Panc1 (cell line): Measurements from ENCODE around the gene PPP1R36. TPM values are rescaled to one million over a fixed set of nuclear protein-coding genes. Genes with fewer than 3 reads are reported as not detected.

Experiments used
- ATAC-seq: fragments of 200-7000 bp; cut with Tn5 transposase; 2 replicates; pipeline ENCODE4 v1.9.1; 2020; ENCODE audit warnings: mild to moderate bottlenecking, moderate library complexity
- BruUV-seq: library from RNA; stranded (reverse); fragments of 400-500 nt; replicated peaks from 2 replicates; lab custom pipeline; 2021; lab: Mats Ljungman, UMichigan
- CTCF ChIA-PET: fragments of 300-600 bp; sonication (Branson Sonifier 250); formaldehyde crosslinking; loops from one replicate; lab custom pipeline; 2022; ENCODE audit warnings: antibody characterized with exemption; lab: Charles Lee
- POLR2A ChIA-PET: fragments of 300-600 bp; sonication (Branson Sonifier 250); formaldehyde crosslinking; loops from one replicate; lab custom pipeline; 2022; ENCODE audit warnings: antibody characterized with exemption; lab: Charles Lee
- DNase-seq: peaks from one replicate; pipeline ENCODE4 v3.0.0-alpha.2; 2010; ENCODE audit warnings: low read depth, low spot score
- H3K27ac ChIP-seq: 2 replicates; pipeline ENCODE4 v1.5.1; 2011; ENCODE audit warnings: mild to moderate bottlenecking, low read length, inconsistent platforms
- H3K27me3 ChIP-seq: fragments of 200-500 bp; sonication (Bioruptor generic); 2 replicates; pipeline ENCODE4 v1.6.0; 2014; ENCODE audit warnings: low read length, inconsistent platforms; ENCODE audit not compliant: control insufficient read depth, insufficient read depth
- H3K36me3 ChIP-seq: fragments of 200-500 bp; sonication (Bioruptor generic); 2 replicates; pipeline ENCODE4 v1.5.1; 2014; ENCODE audit warnings: inconsistent platforms, mild to moderate bottlenecking, low read length, moderate library complexity; ENCODE audit not compliant: control insufficient read depth, insufficient read depth
- H3K4me1 ChIP-seq: 2 replicates; pipeline ENCODE4 v1.5.1; 2011; ENCODE audit warnings: inconsistent platforms, mild to moderate bottlenecking, low read length, moderate library complexity; ENCODE audit not compliant: control insufficient read depth, insufficient read depth
- H3K4me3 ChIP-seq, 2 experiments: 2 replicates each; pipeline ENCODE4 v1.5.1; 2011 to 2012; ENCODE audit warnings: low read depth in 2 of 2, low read length in 2 of 2, mild to moderate bottlenecking in 2 of 2, inconsistent platforms in 1 of 2, moderate library complexity in 1 of 2
- H3K9me3 ChIP-seq: fragments of 200-500 bp; sonication (Bioruptor generic); 2 replicates; pipeline ENCODE4 v1.5.1; 2014; ENCODE audit warnings: low read depth, mild to moderate bottlenecking, inconsistent platforms, low read length, moderate library complexity; ENCODE audit not compliant: control insufficient read depth, insufficient read depth
- POLR2AphosphoS5 ChIP-seq: IDR thresholded peaks from 2 replicates; pipeline ENCODE4 v1.6.1; 2012; ENCODE audit warnings: mild to moderate bottlenecking, low read depth, low read length, moderate library complexity
- REST ChIP-seq, 2 experiments: IDR thresholded peaks; 2 replicates each; pipeline ENCODE4 v1.6.1; 2011 to 2012; ENCODE audit warnings: low read depth in 2 of 2, control low read depth in 1 of 2, low read length in 1 of 2, mild to moderate bottlenecking in 1 of 2, moderate library complexity in 1 of 2; ENCODE audit not compliant: insufficient read depth in 1 of 2
- SIN3A ChIP-seq: IDR thresholded peaks from 2 replicates; pipeline ENCODE4 v1.6.1; 2012; ENCODE audit warnings: low read depth, mild to moderate bottlenecking, low read length, moderate library complexity, borderline replicate concordance; ENCODE audit not compliant: insufficient read depth
- TCF7L2 ChIP-seq: IDR thresholded peaks from 2 replicates; pipeline ENCODE4 v1.6.1; 2011; ENCODE audit warnings: mild to moderate bottlenecking, low read depth, low read length, inconsistent platforms
- in situ Hi-C: cut with HindIII; loops from 2 replicates; pipeline ENCODE4 v1.10.0; 2016; ENCODE audit warnings: low sequenced_read_pairs, low pct_unique_long_range_greater_than_20kb
- intact Hi-C: fragments of 100-400 bp; cut with micrococcal nuclease; formaldehyde crosslinking; loops from one replicate; pipeline ENCODE4 v1.10.0; 2022; ENCODE audit not compliant: unreplicated experiment
- total RNA-seq: library from RNA; stranded (reverse); gene quantifications from one replicate; pipeline ENCODE4 v1.2.1, GENCODE V29; 2021; ENCODE audit not compliant: unreplicated experiment
- TF ChIP-seq, protein P1 (sequence below): fragments of 450-650 bp; IDR thresholded peaks from 2 replicates; pipeline ENCODE4 v1.5.1; 2017; ENCODE audit warnings: mild to moderate bottlenecking

The PPP1R36 gene
- total RNA-seq, 1 experiment from 2014 or later = 0.69 TPM

DNA sequence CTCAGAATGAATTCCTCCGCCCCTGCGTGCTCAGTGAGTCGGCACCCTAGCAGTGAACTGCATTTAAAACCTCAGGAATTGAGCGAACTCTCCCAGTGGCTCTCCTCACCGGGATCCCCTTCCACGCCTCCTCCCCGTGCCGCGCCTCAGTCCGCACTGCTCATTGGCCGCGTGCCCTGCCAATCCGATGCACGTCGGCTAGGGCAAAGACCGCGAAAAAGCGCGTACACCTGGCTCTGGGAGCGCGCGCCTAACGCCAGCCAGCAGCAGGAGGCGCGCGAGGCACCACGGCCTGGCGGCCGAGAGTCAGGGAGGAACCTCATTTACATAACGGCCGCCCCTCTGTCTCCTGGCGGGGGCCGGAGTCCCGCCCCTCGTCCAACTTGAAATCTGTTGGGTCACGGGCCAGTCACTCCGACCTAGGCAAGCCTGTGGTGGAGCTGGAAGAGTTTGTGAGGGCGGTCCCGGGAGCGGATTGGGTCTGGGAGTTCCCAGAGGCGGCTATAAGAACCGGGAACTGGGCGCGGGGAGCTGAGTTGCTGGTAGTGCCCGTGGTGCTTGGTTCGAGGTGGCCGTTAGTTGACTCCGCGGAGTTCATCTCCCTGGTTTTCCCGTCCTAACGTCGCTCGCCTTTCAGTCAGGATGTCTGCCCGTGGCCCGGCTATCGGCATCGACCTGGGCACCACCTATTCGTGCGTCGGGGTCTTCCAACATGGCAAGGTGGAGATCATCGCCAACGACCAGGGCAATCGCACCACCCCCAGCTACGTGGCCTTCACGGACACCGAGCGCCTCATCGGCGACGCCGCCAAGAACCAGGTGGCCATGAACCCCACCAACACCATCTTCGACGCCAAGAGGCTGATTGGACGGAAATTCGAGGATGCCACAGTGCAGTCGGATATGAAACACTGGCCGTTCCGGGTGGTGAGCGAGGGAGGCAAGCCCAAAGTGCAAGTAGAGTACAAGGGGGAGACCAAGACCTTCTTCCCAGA lies 9.3 kb upstream of the PPP1R36 start, which contains the start of gene HSPA2:
Gene HSPA2, plus strand, starts transcription at position 534 of the 995 bp plus-strand sequence. Its CDS starts 109 bp downstream, at position 643.
- TSS peak; percentile 62 for BruUV-seq
- in situ Hi-C loops (no loop called here), intact Hi-C loops (loop anchor here (10.0 kb wide), 1 partner anchor 94 kb away; no protein-coding TSS in a partner anchor)
- no peaks in the 10 kb centered on the region for H3K27me3 ChIP-seq
- H3K4me3 ChIP-seq = peak within 1 kb of the TSS; percentile 50 to 58
- TF ChIP-seq, protein P1, sequence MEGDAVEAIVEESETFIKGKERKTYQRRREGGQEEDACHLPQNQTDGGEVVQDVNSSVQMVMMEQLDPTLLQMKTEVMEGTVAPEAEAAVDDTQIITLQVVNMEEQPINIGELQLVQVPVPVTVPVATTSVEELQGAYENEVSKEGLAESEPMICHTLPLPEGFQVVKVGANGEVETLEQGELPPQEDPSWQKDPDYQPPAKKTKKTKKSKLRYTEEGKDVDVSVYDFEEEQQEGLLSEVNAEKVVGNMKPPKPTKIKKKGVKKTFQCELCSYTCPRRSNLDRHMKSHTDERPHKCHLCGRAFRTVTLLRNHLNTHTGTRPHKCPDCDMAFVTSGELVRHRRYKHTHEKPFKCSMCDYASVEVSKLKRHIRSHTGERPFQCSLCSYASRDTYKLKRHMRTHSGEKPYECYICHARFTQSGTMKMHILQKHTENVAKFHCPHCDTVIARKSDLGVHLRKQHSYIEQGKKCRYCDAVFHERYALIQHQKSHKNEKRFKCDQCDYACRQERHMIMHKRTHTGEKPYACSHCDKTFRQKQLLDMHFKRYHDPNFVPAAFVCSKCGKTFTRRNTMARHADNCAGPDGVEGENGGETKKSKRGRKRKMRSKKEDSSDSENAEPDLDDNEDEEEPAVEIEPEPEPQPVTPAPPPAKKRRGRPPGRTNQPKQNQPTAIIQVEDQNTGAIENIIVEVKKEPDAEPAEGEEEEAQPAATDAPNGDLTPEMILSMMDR = peak; percentile 84
- no peak for TF ChIP-seq REST (IDR thresholded peaks at IDR 0.05; ENCODE audit: insufficient read depth in 1 of 2, low read depth in 2 of 2, low read length in 1 of 2)
- TF ChIP-seq POLR2AphosphoS5 = peak; percentile 55
- no peak for TF ChIP-seq TCF7L2
- no peak for TF ChIP-seq SIN3A
- ATAC-seq (peak; percentile 96), DNase-seq (peak; percentile 69)
- ChIA-PET POLR2A (interaction anchor here (0.6 kb wide), 3 partner anchors 30 to 102 kb away, joined by 3 to 15 read pairs (median 9); no protein-coding TSS in a partner anchor), CTCF (no interaction called here)
- H3K4me1 ChIP-seq = no peaks in the 10 kb centered on the region; the same call in 1 of the 2 replicates
- no peaks in the 10 kb centered on the region for H3K36me3 ChIP-seq
- peak within 1 kb of the TSS; percentile 89 for H3K27ac ChIP-seq
- H3K9me3 ChIP-seq = no peaks in the 10 kb centered on the region

DNA sequence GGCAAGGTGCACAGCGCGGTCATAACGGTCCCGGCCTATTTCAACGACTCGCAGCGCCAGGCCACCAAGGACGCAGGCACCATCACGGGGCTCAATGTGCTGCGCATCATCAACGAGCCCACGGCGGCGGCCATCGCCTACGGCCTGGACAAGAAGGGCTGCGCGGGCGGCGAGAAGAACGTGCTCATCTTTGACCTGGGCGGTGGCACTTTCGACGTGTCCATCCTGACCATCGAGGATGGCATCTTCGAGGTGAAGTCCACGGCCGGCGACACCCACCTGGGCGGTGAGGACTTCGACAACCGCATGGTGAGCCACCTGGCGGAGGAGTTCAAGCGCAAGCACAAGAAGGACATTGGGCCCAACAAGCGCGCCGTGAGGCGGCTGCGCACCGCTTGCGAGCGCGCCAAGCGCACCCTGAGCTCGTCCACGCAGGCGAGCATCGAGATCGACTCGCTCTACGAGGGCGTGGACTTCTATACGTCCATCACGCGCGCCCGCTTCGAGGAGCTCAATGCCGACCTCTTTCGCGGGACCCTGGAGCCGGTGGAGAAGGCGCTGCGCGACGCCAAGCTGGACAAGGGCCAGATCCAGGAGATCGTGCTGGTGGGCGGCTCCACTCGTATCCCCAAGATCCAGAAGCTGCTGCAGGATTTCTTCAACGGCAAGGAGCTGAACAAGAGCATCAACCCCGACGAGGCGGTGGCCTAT lies 8.3 kb upstream of the PPP1R36 start:
- H3K4me3 ChIP-seq = no peak overlapping the region; a peak in 1 of 4 replicates
- ChIA-PET POLR2A (no interaction called here), CTCF (interaction anchor here (0.5 to 1.3 kb wide), 2 partner anchors 15 to 94 kb away, joined by 4 to 6 read pairs; no protein-coding TSS in a partner anchor)
- H3K27me3 ChIP-seq = no peaks in the 10 kb centered on the region
- no peaks in the 10 kb centered on the region for H3K36me3 ChIP-seq
- DNase-seq (no peak), ATAC-seq (no peak)
- intact Hi-C loops (loop anchor here (10.0 kb wide), 1 partner anchor 93 kb away; no protein-coding TSS in a partner anchor), in situ Hi-C loops (no loop called here)
- no peaks in the 10 kb centered on the region for H3K9me3 ChIP-seq
- H3K4me1 ChIP-seq = no peaks in the 10 kb centered on the region; the same call in 1 of the 2 replicates
- TF ChIP-seq, protein P1 = no peak
- TF ChIP-seq SIN3A (no peak), TCF7L2 (no peak), POLR2AphosphoS5 (no peak), REST (IDR thresholded peaks at IDR 0.05; ENCODE audit: insufficient read depth in 1 of 2, low read depth in 2 of 2, low read length in 1 of 2) (no peak)
- no peak overlapping the region for H3K27ac ChIP-seq
- no TSS peak for BruUV-seq
